HG02981 (cell line): ENCODE results near the gene E2F4.

Experiments
- ATAC-seq: cut with Tn5 transposase; IDR thresholded peaks from one replicate; pipeline ENCODE4 v1.9.1; 2021; ENCODE audit warnings: mild to moderate bottlenecking, moderate library complexity; ENCODE audit not compliant: unreplicated experiment

E2F4 gene

GRCh38 chr16:67157892-67158635 is 33.9 kb upstream of the E2F4 start:
- ATAC-seq: no peak

- ATAC-seq: peak; percentile 38
These were observed 33.0 kb upstream of the E2F4 start for GRCh38 chr16:67158637-67159600.

GRCh38 chr16:67161595-67162058 is 30.3 kb upstream of the E2F4 start:
- ATAC-seq: no peak

GRCh38 chr16:67162506-67163163 is 29.3 kb upstream of the E2F4 start:
- ATAC-seq: no peak

- no peak for ATAC-seq
These were observed 28.6 kb upstream of the E2F4 start for GRCh38 chr16:67163164-67163998.

- ATAC-seq: no peak
These were observed 27.9 kb upstream of the E2F4 start for GRCh38 chr16:67163999-67164558.

- ATAC-seq: no peak
These were observed 27.3 kb upstream of the E2F4 start, which contains the start of gene HSF4 for GRCh38 chr16:67164599-67165061. HSF4 (plus strand) TSS chr16:67164745; CDS start chr16:67164812, 67 bp downstream.

GRCh38 chr16:67165121-67166078 is 26.6 kb upstream of the E2F4 start:
- ATAC-seq: no peak

GRCh38 chr16:67166110-67166547 is 25.8 kb upstream of the E2F4 start:
- ATAC-seq: no peak

- ATAC-seq: no peak
These were observed 25.3 kb upstream of the E2F4 start for GRCh38 chr16:67166598-67167168.

GRCh38 chr16:67167588-67167987 is 24.4 kb upstream of the E2F4 start:
- no peak for ATAC-seq

- no peak for ATAC-seq
These were observed 22.9 kb upstream of the E2F4 start for GRCh38 chr16:67169011-67169451.

GRCh38 chr16:67169642-67170167 is 22.2 kb upstream of the E2F4 start:
- no peak for ATAC-seq

- ATAC-seq: peak; percentile 37
These were observed 21.6 kb upstream of the E2F4 start, which contains the start of gene NOL3 for GRCh38 chr16:67170168-67170948. NOL3 (plus strand) TSS chr16:67170538.

GRCh38 chr16:67170949-67171649 is 20.9 kb upstream of the E2F4 start:
- ATAC-seq: no peak

GRCh38 chr16:67173323-67173722 is 18.6 kb upstream of the E2F4 start:
- ATAC-seq: no peak
